HL-60 (cell line): ENCODE data around the gene SPAG7.
A peak's percentile ranks its signal among the peaks of the same experiment; 100 is the strongest.

Experiments
- DNase-seq, 2 experiments: peaks; one replicate each; pipeline ENCODE4 v3.0.0-alpha.2; 2010 to 2020; ENCODE audit warnings: low read depth in 1 of 2, low spot score in 1 of 2
- H3K27ac ChIP-seq: fragments of 250-450 bp; sonication (Bioruptor Pico); replicated peaks from 2 replicates; pipeline ENCODE4 v1.5.1; 2020; ENCODE audit warnings: mild to moderate bottlenecking, moderate library complexity
- H3K27me3 ChIP-seq: fragments of 250-450 bp; sonication (Bioruptor Pico); 2 replicates; pipeline ENCODE4 v1.5.1; 2021; ENCODE audit warnings: mild to moderate bottlenecking, moderate library complexity; ENCODE audit not compliant: insufficient read depth, poor library complexity, severe bottlenecking
- H3K4me3 ChIP-seq: replicated peaks from 2 replicates; pipeline ENCODE4 v1.5.1; 2011; ENCODE audit warnings: mild to moderate bottlenecking, control low read depth, low read length; ENCODE audit not compliant: insufficient read depth
- CTCF ChIP-seq: IDR thresholded peaks from one replicate; pipeline ENCODE4 v1.5.1; 2011; ENCODE audit warnings: low read length, control low read depth, inconsistent platforms; ENCODE audit not compliant: insufficient read depth
- GABPA ChIP-seq: IDR thresholded peaks from 2 replicates; pipeline ENCODE4 v1.6.1; 2012; ENCODE audit warnings: low read depth
- POLR2AphosphoS5 ChIP-seq: IDR thresholded peaks from 2 replicates; pipeline ENCODE4 v1.6.1; 2012; ENCODE audit warnings: low read depth
- SPI1 ChIP-seq: IDR thresholded peaks from 2 replicates; pipeline ENCODE4 v1.6.1; 2012; ENCODE audit warnings: low read depth, mild to moderate bottlenecking, borderline replicate concordance
- TF ChIP-seq, protein P1 (sequence below): IDR thresholded peaks from 2 replicates; pipeline ENCODE4 v1.6.1; 2012; ENCODE audit warnings: low read depth; ENCODE audit not compliant: insufficient replicate concordance

The SPAG7 gene

GRCh38 chr17:4958102-4958501 is 9.5 kb downstream of the SPAG7 start:
- Histone ChIP-seq H3K4me3 (no peak overlapping the region), H3K27ac (no peak overlapping the region), H3K27me3 (no peaks in the 10 kb centered on the region)
- TF ChIP-seq CTCF (no peak), SPI1 (no peak), GABPA (no peak), POLR2AphosphoS5 (no peak)
- TF ChIP-seq, protein P1, sequence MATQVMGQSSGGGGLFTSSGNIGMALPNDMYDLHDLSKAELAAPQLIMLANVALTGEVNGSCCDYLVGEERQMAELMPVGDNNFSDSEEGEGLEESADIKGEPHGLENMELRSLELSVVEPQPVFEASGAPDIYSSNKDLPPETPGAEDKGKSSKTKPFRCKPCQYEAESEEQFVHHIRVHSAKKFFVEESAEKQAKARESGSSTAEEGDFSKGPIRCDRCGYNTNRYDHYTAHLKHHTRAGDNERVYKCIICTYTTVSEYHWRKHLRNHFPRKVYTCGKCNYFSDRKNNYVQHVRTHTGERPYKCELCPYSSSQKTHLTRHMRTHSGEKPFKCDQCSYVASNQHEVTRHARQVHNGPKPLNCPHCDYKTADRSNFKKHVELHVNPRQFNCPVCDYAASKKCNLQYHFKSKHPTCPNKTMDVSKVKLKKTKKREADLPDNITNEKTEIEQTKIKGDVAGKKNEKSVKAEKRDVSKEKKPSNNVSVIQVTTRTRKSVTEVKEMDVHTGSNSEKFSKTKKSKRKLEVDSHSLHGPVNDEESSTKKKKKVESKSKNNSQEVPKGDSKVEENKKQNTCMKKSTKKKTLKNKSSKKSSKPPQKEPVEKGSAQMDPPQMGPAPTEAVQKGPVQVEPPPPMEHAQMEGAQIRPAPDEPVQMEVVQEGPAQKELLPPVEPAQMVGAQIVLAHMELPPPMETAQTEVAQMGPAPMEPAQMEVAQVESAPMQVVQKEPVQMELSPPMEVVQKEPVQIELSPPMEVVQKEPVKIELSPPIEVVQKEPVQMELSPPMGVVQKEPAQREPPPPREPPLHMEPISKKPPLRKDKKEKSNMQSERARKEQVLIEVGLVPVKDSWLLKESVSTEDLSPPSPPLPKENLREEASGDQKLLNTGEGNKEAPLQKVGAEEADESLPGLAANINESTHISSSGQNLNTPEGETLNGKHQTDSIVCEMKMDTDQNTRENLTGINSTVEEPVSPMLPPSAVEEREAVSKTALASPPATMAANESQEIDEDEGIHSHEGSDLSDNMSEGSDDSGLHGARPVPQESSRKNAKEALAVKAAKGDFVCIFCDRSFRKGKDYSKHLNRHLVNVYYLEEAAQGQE: no peak
- DNase-seq: no peak

DNA sequence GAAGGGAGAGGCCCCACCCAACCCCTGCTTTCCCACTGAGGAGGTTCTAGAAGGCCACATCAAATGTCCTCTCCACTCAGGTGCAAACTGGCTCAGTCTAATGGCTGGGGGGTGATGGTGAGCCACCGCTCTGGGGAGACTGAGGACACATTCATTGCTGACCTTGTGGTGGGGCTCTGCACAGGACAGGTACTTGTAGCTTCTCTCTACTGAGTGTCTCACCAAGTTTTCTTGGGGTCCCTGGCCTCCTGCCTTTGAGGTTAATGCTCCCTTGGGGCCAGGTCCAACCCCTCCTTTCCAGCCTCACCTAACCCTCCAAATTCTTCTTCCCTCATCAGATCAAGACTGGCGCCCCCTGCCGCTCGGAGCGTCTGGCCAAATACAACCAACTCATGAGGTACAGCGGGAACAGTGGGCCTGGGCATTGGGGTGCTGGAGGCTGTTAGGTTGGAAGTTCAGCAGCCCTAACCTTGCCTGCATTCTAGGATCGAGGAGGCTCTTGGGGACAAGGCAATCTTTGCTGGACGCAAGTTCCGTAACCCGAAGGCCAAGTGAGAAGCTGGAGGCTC is 11.0 kb downstream of the SPAG7 start:
- peak in 1 of 2 experiments; percentile 23 for DNase-seq
- Histone ChIP-seq H3K4me3 (no peak overlapping the region), H3K27me3 (no peaks in the 10 kb centered on the region), H3K27ac (no peak overlapping the region)
- TF ChIP-seq POLR2AphosphoS5 (no peak), CTCF (no peak), SPI1 (no peak), GABPA (no peak)
- TF ChIP-seq, protein P1: no peak

- Histone ChIP-seq H3K27ac (no peak overlapping the region), H3K27me3 (no peaks in the 10 kb centered on the region), H3K4me3 (no peak overlapping the region)
- TF ChIP-seq SPI1 (no peak), POLR2AphosphoS5 (no peak), GABPA (no peak), CTCF (no peak)
- TF ChIP-seq, protein P1: no peak
- DNase-seq: no peak
Observed at GRCh38 chr17:4955091-4955490, 12.5 kb downstream of the SPAG7 start.
